ENCODE results near the gene APBB1IP.

- TF ChIP-seq, protein P1, sequence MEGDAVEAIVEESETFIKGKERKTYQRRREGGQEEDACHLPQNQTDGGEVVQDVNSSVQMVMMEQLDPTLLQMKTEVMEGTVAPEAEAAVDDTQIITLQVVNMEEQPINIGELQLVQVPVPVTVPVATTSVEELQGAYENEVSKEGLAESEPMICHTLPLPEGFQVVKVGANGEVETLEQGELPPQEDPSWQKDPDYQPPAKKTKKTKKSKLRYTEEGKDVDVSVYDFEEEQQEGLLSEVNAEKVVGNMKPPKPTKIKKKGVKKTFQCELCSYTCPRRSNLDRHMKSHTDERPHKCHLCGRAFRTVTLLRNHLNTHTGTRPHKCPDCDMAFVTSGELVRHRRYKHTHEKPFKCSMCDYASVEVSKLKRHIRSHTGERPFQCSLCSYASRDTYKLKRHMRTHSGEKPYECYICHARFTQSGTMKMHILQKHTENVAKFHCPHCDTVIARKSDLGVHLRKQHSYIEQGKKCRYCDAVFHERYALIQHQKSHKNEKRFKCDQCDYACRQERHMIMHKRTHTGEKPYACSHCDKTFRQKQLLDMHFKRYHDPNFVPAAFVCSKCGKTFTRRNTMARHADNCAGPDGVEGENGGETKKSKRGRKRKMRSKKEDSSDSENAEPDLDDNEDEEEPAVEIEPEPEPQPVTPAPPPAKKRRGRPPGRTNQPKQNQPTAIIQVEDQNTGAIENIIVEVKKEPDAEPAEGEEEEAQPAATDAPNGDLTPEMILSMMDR (conservative IDR thresholded peaks at IDR 0.05; ENCODE audit: low read depth, low read length) = no peak
- TF ChIP-seq EZH2 (IDR thresholded peaks at IDR 0.05; ENCODE audit: low read length, unreplicated experiment) (no peak), EZH2phosphoT487 (IDR thresholded peaks at IDR 0.05; ENCODE audit: borderline replicate concordance, low read length) (no peak)
Measured at GRCh38 chr10:26525586-26525985, 87.4 kb downstream of the APBB1IP start.

Measured in PC-3 (cell line).